ENCODE data around the gene THRB.
"Not testable (repeated sequence)": the region's sequence is repeated elsewhere in the genome, so short reads cannot be mapped to it uniquely, and the experiment has no call there.

THRB gene

DNA sequence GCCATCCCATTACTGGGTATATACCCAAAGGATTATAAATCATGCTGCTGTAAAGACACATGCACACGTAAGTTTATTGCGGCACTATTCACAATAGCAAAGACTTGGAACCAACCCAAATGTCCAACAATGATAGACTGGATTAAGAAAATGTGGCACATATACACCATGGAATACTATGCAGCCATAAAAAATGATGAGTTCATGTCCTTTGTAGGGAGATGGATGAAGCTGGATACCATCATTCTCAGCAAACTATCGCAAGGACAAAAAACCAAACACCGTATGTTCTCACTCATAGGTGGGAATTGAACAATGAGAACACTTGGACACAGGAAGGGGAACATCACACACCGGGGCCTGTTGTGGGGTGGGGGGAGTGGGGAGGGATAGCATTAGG, 95.9 kb downstream of the THRB start:
- H3K4me3 ChIP-seq (ENCODE audit: low read length); H3K4ac ChIP-seq (ENCODE audit: low read depth, low read length); H2AK5ac ChIP-seq (ENCODE audit: low read length); H3K27ac ChIP-seq (ENCODE audit: low read depth, low read length); H3K36me3 ChIP-seq (ENCODE audit: control insufficient read depth, insufficient read depth, low read length); H3K18ac ChIP-seq (ENCODE audit: low read length); H3K56ac ChIP-seq (ENCODE audit: low read length); H3K23ac ChIP-seq (ENCODE audit: low read length); H2BK5ac ChIP-seq (ENCODE audit: low read length); H3K27me3 ChIP-seq (ENCODE audit: insufficient read depth, low read length, poor library complexity); DNase-seq; H3K79me2 ChIP-seq (ENCODE audit: control insufficient read depth, insufficient read depth, low read length); H2BK120ac ChIP-seq (ENCODE audit: low read depth, low read length); H3K9ac ChIP-seq (ENCODE audit: low read length); H3K4me1 ChIP-seq (ENCODE audit: control insufficient read depth, low read depth, low read length); H4K8ac ChIP-seq (ENCODE audit: low read depth, low read length); H2BK15ac ChIP-seq (replicated peaks; ENCODE audit: low read depth); H3K4me2 ChIP-seq (ENCODE audit: low read length); H4K5ac ChIP-seq (ENCODE audit: low read length); H3K79me1 ChIP-seq (ENCODE audit: low read length): not testable (repeated sequence)
- no CpG with 5 or more reads among the region's 5 CpGs for WGBS (ENCODE audit: extremely low coverage, insufficient coverage, low lambda C conversion rate)

GRCh38 chr3:24396338-24396737, 98.3 kb downstream of the THRB start:
- H3K79me2 ChIP-seq (ENCODE audit: control insufficient read depth, insufficient read depth, low read length): no peaks in the 10 kb centered on the region
- no peaks in the 10 kb centered on the region for H3K79me1 ChIP-seq (ENCODE audit: low read length)
- H4K5ac ChIP-seq (ENCODE audit: low read length): no peak overlapping the region
- H3K4ac ChIP-seq (ENCODE audit: low read depth, low read length): no peak overlapping the region
- WGBS (ENCODE audit: extremely low coverage, insufficient coverage, low lambda C conversion rate): no CpG with 5 or more reads among the region's 4 CpGs
- no peaks in the 10 kb centered on the region for H3K4me1 ChIP-seq (ENCODE audit: control insufficient read depth, low read depth, low read length)
- H3K36me3 ChIP-seq (ENCODE audit: control insufficient read depth, insufficient read depth, low read length): no peaks in the 10 kb centered on the region
- H2BK5ac ChIP-seq (ENCODE audit: low read length): no peak overlapping the region
- H3K4me2 ChIP-seq (ENCODE audit: low read length): no peak overlapping the region
- H3K23ac ChIP-seq (ENCODE audit: low read length): no peak overlapping the region
- no peak overlapping the region for H2BK120ac ChIP-seq (ENCODE audit: low read depth, low read length)
- H3K27ac ChIP-seq (ENCODE audit: low read depth, low read length): no peak overlapping the region
- no peak overlapping the region for H4K8ac ChIP-seq (ENCODE audit: low read depth, low read length)
- no peak overlapping the region for H3K4me3 ChIP-seq (ENCODE audit: low read length)
- H3K18ac ChIP-seq (ENCODE audit: low read length): no peak overlapping the region
- no peaks in the 10 kb centered on the region for H3K27me3 ChIP-seq (ENCODE audit: insufficient read depth, low read length, poor library complexity)
- H3K56ac ChIP-seq (ENCODE audit: low read length): no peak overlapping the region
- no peak overlapping the region for H2AK5ac ChIP-seq (ENCODE audit: low read length)
- no peak overlapping the region for H3K9ac ChIP-seq (ENCODE audit: low read length)
- peak; percentile 52 for DNase-seq
- no peak overlapping the region for H2BK15ac ChIP-seq (replicated peaks; ENCODE audit: low read depth)

DNA sequence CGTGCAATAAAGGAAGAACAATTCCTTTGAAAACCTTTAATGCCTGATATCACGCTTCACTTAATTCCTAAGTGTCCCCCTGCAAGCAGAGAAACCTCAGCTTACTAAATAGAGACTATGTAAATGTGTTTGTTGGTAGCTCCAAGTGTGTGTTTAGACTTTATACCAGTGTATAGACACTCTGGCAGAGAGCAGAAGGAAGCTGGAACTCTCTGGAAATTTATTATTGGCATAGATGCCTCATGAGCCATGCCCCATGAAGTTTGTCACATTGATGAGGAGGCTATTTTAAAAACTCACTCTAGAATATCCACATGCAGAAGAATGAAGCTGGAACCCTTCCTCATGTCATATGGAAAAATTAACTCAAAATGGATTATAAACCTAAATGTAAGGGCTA, 99.9 kb downstream of the THRB start:
- no peak overlapping the region for H3K27ac ChIP-seq (ENCODE audit: low read depth, low read length)
- H2AK5ac ChIP-seq (ENCODE audit: low read length): no peak overlapping the region
- no peaks in the 10 kb centered on the region for H3K27me3 ChIP-seq (ENCODE audit: insufficient read depth, low read length, poor library complexity)
- H3K56ac ChIP-seq (ENCODE audit: low read length): no peak overlapping the region
- no peak overlapping the region for H3K4ac ChIP-seq (ENCODE audit: low read depth, low read length)
- H3K23ac ChIP-seq (ENCODE audit: low read length): no peak overlapping the region
- H3K4me2 ChIP-seq (ENCODE audit: low read length): no peak overlapping the region
- no CpG with 5 or more reads among the region's 2 CpGs for WGBS (ENCODE audit: extremely low coverage, insufficient coverage, low lambda C conversion rate)
- no peak overlapping the region for H4K5ac ChIP-seq (ENCODE audit: low read length)
- H4K8ac ChIP-seq (ENCODE audit: low read depth, low read length): no peak overlapping the region
- DNase-seq: no peak
- H3K9ac ChIP-seq (ENCODE audit: low read length): no peak overlapping the region
- H3K79me2 ChIP-seq (ENCODE audit: control insufficient read depth, insufficient read depth, low read length): no peaks in the 10 kb centered on the region
- H3K36me3 ChIP-seq (ENCODE audit: control insufficient read depth, insufficient read depth, low read length): no peaks in the 10 kb centered on the region
- H3K79me1 ChIP-seq (ENCODE audit: low read length): no peaks in the 10 kb centered on the region
- no peak overlapping the region for H3K18ac ChIP-seq (ENCODE audit: low read length)
- no peaks in the 10 kb centered on the region for H3K4me1 ChIP-seq (ENCODE audit: control insufficient read depth, low read depth, low read length)
- no peak overlapping the region for H2BK120ac ChIP-seq (ENCODE audit: low read depth, low read length)
- H2BK5ac ChIP-seq (ENCODE audit: low read length): no peak overlapping the region
- H2BK15ac ChIP-seq (replicated peaks; ENCODE audit: low read depth): no peak overlapping the region
- no peak overlapping the region for H3K4me3 ChIP-seq (ENCODE audit: low read length)

DNA sequence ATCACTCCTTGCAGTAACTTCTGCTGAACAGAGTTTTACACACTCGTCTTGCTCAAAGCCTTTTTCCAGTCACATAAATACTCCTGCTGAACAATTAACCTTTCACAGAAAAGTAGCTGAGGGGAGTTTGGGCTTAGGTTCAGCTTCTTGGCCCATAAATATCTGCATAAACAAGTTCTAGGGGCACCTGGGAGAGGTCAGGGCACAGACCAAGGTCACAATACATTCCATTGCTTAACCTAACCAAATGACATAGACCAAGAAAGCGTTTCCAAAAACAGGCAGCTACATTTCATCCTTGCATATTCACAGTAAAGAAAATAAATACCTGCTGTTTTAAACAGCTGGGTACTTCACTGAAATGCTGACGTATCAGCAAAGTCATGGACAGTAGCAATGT, 101.3 kb downstream of the THRB start:
- Histone ChIP-seq H3K56ac (ENCODE audit: low read length) (no peak overlapping the region), H2BK120ac (ENCODE audit: low read depth, low read length) (no peak overlapping the region), H3K9ac (ENCODE audit: low read length) (no peak overlapping the region), H3K4ac (ENCODE audit: low read depth, low read length) (no peak overlapping the region), H3K79me1 (ENCODE audit: low read length) (no peaks in the 10 kb centered on the region), H3K23ac (ENCODE audit: low read length) (no peak overlapping the region), H2AK5ac (ENCODE audit: low read length) (no peak overlapping the region), H2BK5ac (ENCODE audit: low read length) (no peak overlapping the region), H3K18ac (ENCODE audit: low read length) (no peak overlapping the region), H3K4me3 (ENCODE audit: low read length) (no peak overlapping the region), H3K4me2 (ENCODE audit: low read length) (no peak overlapping the region), H2BK15ac (replicated peaks; ENCODE audit: low read depth) (no peak overlapping the region), H3K79me2 (ENCODE audit: control insufficient read depth, insufficient read depth, low read length) (no peaks in the 10 kb centered on the region), H3K27me3 (ENCODE audit: insufficient read depth, low read length, poor library complexity) (no peaks in the 10 kb centered on the region), H4K5ac (ENCODE audit: low read length) (no peak overlapping the region), H3K27ac (ENCODE audit: low read depth, low read length) (no peak overlapping the region), H3K4me1 (ENCODE audit: control insufficient read depth, low read depth, low read length) (no peaks in the 10 kb centered on the region), H3K36me3 (ENCODE audit: control insufficient read depth, insufficient read depth, low read length) (no peaks in the 10 kb centered on the region), H4K8ac (ENCODE audit: low read depth, low read length) (no peak overlapping the region)
- no CpG with 5 or more reads among the region's 3 CpGs for WGBS (ENCODE audit: extremely low coverage, insufficient coverage, low lambda C conversion rate)
- DNase-seq: no peak

DNA sequence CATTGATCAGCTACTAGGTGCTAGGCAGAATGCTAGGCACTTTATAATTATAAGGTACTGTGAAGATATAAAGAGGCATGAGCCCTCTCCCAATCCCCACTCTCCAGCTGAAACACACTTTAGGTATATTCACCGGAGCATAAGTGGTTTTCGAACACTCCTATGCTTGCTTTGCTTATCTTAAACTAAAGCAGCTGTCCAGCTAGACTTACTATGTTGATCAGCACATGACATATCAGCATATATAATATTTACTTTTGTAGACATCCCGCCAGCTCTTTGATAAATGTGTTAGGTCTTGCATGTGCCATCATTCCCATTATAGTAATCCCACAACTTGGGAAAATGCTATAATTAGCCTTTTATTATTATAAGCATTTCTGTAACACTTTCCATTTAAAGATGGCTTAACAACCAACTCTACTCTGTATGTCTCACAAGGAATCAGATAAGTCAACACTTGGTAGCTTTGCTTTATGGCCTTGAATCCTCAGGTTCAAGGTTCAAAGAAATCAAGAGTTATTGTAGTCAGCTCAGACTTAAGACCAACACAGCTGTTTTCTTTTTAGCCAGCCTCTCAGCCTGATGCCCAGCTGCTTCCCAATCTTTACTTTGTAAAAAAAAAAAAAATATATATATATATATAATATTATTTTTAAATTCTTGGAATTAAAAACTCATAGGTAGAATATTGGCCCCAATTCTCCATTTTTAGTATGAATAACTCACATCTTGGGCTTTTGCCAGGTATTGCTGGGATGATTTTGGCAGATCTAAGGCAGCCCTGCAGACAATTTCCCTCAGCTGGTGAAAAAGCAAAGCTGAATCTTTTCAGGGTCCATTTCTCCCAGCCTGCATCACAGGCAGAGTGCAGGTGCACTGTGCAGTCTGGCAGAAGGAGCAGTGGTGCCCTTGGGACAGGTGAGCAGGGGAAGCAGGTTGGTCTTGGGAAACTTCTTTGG, 104.2 kb downstream of the THRB start:
- no peak overlapping the region for H3K27ac ChIP-seq (ENCODE audit: low read depth, low read length)
- WGBS (ENCODE audit: extremely low coverage, insufficient coverage, low lambda C conversion rate): no CpG with 5 or more reads among the region's 3 CpGs
- no peak overlapping the region for H3K56ac ChIP-seq (ENCODE audit: low read length)

More for the DNA sequence above, 104.2 kb downstream of the THRB start:
- H3K4ac ChIP-seq (ENCODE audit: low read depth, low read length): no peak overlapping the region
- no peak for DNase-seq
- no peaks in the 10 kb centered on the region for H3K79me1 ChIP-seq (ENCODE audit: low read length)
- H2BK120ac ChIP-seq (ENCODE audit: low read depth, low read length): no peak overlapping the region
- H3K9ac ChIP-seq (ENCODE audit: low read length): no peak overlapping the region
- H3K4me2 ChIP-seq (ENCODE audit: low read length): no peak overlapping the region
- no peak overlapping the region for H3K4me3 ChIP-seq (ENCODE audit: low read length)
- H2AK5ac ChIP-seq (ENCODE audit: low read length): no peak overlapping the region
- H3K79me2 ChIP-seq (ENCODE audit: control insufficient read depth, insufficient read depth, low read length): no peaks in the 10 kb centered on the region
- no peak overlapping the region for H2BK5ac ChIP-seq (ENCODE audit: low read length)
- H3K27me3 ChIP-seq (ENCODE audit: insufficient read depth, low read length, poor library complexity): no peaks in the 10 kb centered on the region
- no peak overlapping the region for H3K18ac ChIP-seq (ENCODE audit: low read length)
- H3K23ac ChIP-seq (ENCODE audit: low read length): no peak overlapping the region
- H2BK15ac ChIP-seq (replicated peaks; ENCODE audit: low read depth): no peak overlapping the region
- H4K5ac ChIP-seq (ENCODE audit: low read length): no peak overlapping the region
- H4K8ac ChIP-seq (ENCODE audit: low read depth, low read length): no peak overlapping the region
- no peaks in the 10 kb centered on the region for H3K36me3 ChIP-seq (ENCODE audit: control insufficient read depth, insufficient read depth, low read length)
- H3K4me1 ChIP-seq (ENCODE audit: control insufficient read depth, low read depth, low read length): no peaks in the 10 kb centered on the region
